ENCODE measurements around the gene SESTD1. TPM values are rescaled to one million over a fixed set of nuclear protein-coding genes. Genes with fewer than 3 reads are reported as not detected.
A peak's percentile ranks its signal among the peaks of the same experiment; 100 is the strongest.

SESTD1 gene
- total and polyA plus RNA-seq, 2 of the 13 experiments (the other 11 are each of a cell fraction or from before 2014, with no cell fraction given): 74.4 to 101 TPM

GRCh38 chr2:179263446-179264367 is 925 bp downstream of the SESTD1 start (continued):
- TF ChIP-seq AFF4 (CRISPR knock-in tag; IDR thresholded peaks at IDR 0.05): peak; percentile 56; the same call in 1 of the 2 replicates
- TF ChIP-seq NKX3-1 (CRISPR knock-in tag; IDR thresholded peaks at IDR 0.05): 0 out of 2 replicates have a peak, but pooled peaks have one; percentile 13
- 0 out of 2 replicates have a peak, but pooled peaks have one; percentile 51 for TF ChIP-seq ZNF510 (CRISPR knock-in tag; IDR thresholded peaks at IDR 0.05; ENCODE audit: low read depth)
- no peak for TF ChIP-seq CENPX (CRISPR knock-in tag; IDR thresholded peaks at IDR 0.05)
- peak; percentile 75; the same call in 1 of the 2 replicates for TF ChIP-seq ZNF33B (CRISPR knock-in tag; IDR thresholded peaks at IDR 0.05)
- TF ChIP-seq ZKSCAN1 (IDR thresholded peaks at IDR 0.05; ENCODE audit: low read length): no peak
- no peak for TF ChIP-seq ZNF670 (CRISPR knock-in tag; IDR thresholded peaks at IDR 0.05; ENCODE audit: borderline replicate concordance)
- no peak for TF ChIP-seq RBM39 (IDR thresholded peaks at IDR 0.05; ENCODE audit: low read depth, low read length, poor library complexity, severe bottlenecking)
- no peak; the same call in 1 of the 2 replicates for TF ChIP-seq CREM (IDR thresholded peaks at IDR 0.05)
- TF ChIP-seq CREM (CRISPR knock-in tag; IDR thresholded peaks at IDR 0.05): no peak
- no peak for TF ChIP-seq MXD4 (CRISPR knock-in tag; IDR thresholded peaks at IDR 0.05)
- 0 out of 2 replicates have a peak, but pooled peaks have one; percentile 7 for TF ChIP-seq TARDBP (CRISPR knock-in tag; IDR thresholded peaks at IDR 0.05)
- TF ChIP-seq PAX8 (CRISPR knock-in tag; IDR thresholded peaks at IDR 0.05; ENCODE audit: borderline replicate concordance): 0 out of 2 replicates have a peak, but pooled peaks have one; percentile 43
- TF ChIP-seq CENPBD1 (CRISPR knock-in tag; IDR thresholded peaks at IDR 0.05; ENCODE audit: borderline replicate concordance, low read depth): no peak
- TF ChIP-seq ZNF10 (CRISPR knock-in tag; IDR thresholded peaks at IDR 0.05; ENCODE audit: borderline replicate concordance, low read depth): no peak
- TF ChIP-seq MTA1 (CRISPR knock-in tag; IDR thresholded peaks at IDR 0.05; ENCODE audit: borderline replicate concordance): 0 out of 2 replicates have a peak, but pooled peaks have one; percentile 30
- TF ChIP-seq ZNF317 (CRISPR knock-in tag; IDR thresholded peaks at IDR 0.05): 0 out of 2 replicates have a peak, but pooled peaks have one; percentile 18
- TF ChIP-seq IKZF5 (CRISPR knock-in tag; IDR thresholded peaks at IDR 0.05): 0 out of 2 replicates have a peak, but pooled peaks have one; percentile 25
- TF ChIP-seq TFAP4 (IDR thresholded peaks at IDR 0.05; ENCODE audit: borderline replicate concordance, low read depth): peak; percentile 64; the same call in 1 of the 2 replicates
- TF ChIP-seq AGO2 (optimal IDR thresholded peaks at IDR 0.05; ENCODE audit: low read depth, low read length): peak; percentile 90
- no peak for TF ChIP-seq ZNF484 (CRISPR knock-in tag; IDR thresholded peaks at IDR 0.05; ENCODE audit: borderline replicate concordance, low read depth)
- TF ChIP-seq REXO4 (CRISPR knock-in tag; IDR thresholded peaks at IDR 0.05; ENCODE audit: borderline replicate concordance): no peak
- no peak for TF ChIP-seq ZNF747 (CRISPR knock-in tag; IDR thresholded peaks at IDR 0.05; ENCODE audit: borderline replicate concordance)

Measured in HepG2 (cell line).